ENCODE measurements around the gene IKZF3. TPM values are rescaled to one million over a fixed set of nuclear protein-coding genes. Genes with fewer than 3 reads are reported as not detected.

IKZF3 gene
- total RNA-seq, 1 experiment from 2014 or later = 0.22 TPM

DNA sequence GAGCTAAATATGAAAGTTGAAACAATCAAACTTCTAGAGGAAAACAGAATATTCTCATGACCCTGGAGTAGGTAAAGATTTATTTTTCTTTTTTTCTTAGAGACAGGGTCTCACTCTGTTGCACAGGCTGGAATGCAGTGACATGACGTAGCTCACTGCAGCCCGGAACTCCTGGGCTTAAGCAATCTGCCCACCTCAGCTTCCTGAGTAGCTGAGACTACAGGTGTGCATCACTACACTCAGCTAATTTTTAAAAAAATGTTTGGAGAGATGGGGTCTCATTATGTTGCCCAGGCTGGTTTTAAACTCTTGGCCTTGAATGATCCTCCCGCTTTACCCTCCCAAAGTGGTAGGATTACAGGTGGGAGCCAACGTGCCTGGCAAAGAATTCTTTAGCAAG is 15.5 kb downstream of the IKZF3 start:
- H3K4me1 ChIP-seq (ENCODE audit: insufficient read depth, low read length) = no peaks in the 10 kb centered on the region; the same call in 1 of the 2 replicates
- no peaks in the 10 kb centered on the region for H3K79me1 ChIP-seq (ENCODE audit: insufficient read depth, low read depth, low read length, poor library complexity, severe bottlenecking)
- no peak overlapping the region for H4K8ac ChIP-seq (replicated peaks; ENCODE audit: insufficient read length, low read depth, low read length)
- H3K79me2 ChIP-seq (ENCODE audit: insufficient read depth, low read length) = no peaks in the 10 kb centered on the region
- H2AFZ ChIP-seq (ENCODE audit: low read length) = no peak overlapping the region
- no peaks in the 10 kb centered on the region for H4K20me1 ChIP-seq (ENCODE audit: control insufficient read depth, insufficient read depth, insufficient read length)
- no peak overlapping the region for H2BK15ac ChIP-seq (ENCODE audit: low read depth, low read length)
- no peaks in the 10 kb centered on the region for H3K9me3 ChIP-seq (ENCODE audit: control insufficient read depth, low read depth, low read length)
- H3K9me3 Mint-ChIP-seq = no peaks in the 10 kb centered on the region
- H3K27me3 Mint-ChIP-seq (ENCODE audit: low read depth) = no peaks in the 10 kb centered on the region; the same call in 1 of the 2 replicates
- DNase-seq = no peak
- no peak overlapping the region for H3K9ac ChIP-seq (ENCODE audit: extremely low read depth, insufficient read length, low read length)
- H3K23ac ChIP-seq (ENCODE audit: insufficient read length, low read depth, low read length) = no peak overlapping the region
- no peak overlapping the region for H3K56ac ChIP-seq (ENCODE audit: insufficient read length, low read depth, low read length)
- H4K91ac ChIP-seq (ENCODE audit: insufficient read length, low read depth, low read length) = no peak overlapping the region
- H2BK5ac ChIP-seq (ENCODE audit: insufficient read length, low read length) = no peak overlapping the region
- H3K36me3 Mint-ChIP-seq (ENCODE audit: insufficient read depth in 1 of 3, low read depth in 3 of 3) = no peaks in the 10 kb centered on the region
- no peaks in the 10 kb centered on the region for H3K23me2 ChIP-seq (ENCODE audit: insufficient read length, low read depth, low read length, poor library complexity, severe bottlenecking)
- no CpG with 5 or more reads among the region's 4 CpGs for WGBS (ENCODE audit: extremely low coverage, insufficient read length, low lambda C conversion rate)
- H3K4me3 Mint-ChIP-seq = no peak overlapping the region
- no peak overlapping the region for H3K4me2 ChIP-seq (ENCODE audit: insufficient read depth, insufficient read length, low read length)
- TF ChIP-seq CTCF (conservative IDR thresholded peaks at IDR 0.05) = no peak
- no peaks in the 10 kb centered on the region for H3K27me3 ChIP-seq (ENCODE audit: insufficient read depth, low read length)
- H3K27ac Mint-ChIP-seq = no peak overlapping the region
- no peak overlapping the region for H3T11ph ChIP-seq (ENCODE audit: low read length)
- no peak overlapping the region for H3K18ac ChIP-seq (ENCODE audit: insufficient read length, low read depth, low read length)
- H2BK120ac ChIP-seq (ENCODE audit: low read depth, low read length, poor library complexity, severe bottlenecking) = no peak overlapping the region
- H2BK12ac ChIP-seq (ENCODE audit: insufficient read length, low read depth, low read length) = no peak overlapping the region
- H3K4me1 Mint-ChIP-seq = no peaks in the 10 kb centered on the region
- H4K5ac ChIP-seq (ENCODE audit: insufficient read length, low read depth, low read length) = no peak overlapping the region
- H2BK20ac ChIP-seq (ENCODE audit: low read depth, low read length, poor library complexity, severe bottlenecking) = no peak overlapping the region
- no peak overlapping the region for H3K14ac ChIP-seq (ENCODE audit: insufficient read depth, low read length)
- no peak overlapping the region for H3K27ac ChIP-seq (ENCODE audit: insufficient read length, low read depth, low read length)
- no peak overlapping the region for H3K4ac ChIP-seq (ENCODE audit: low read depth, low read length)
- H2AK5ac ChIP-seq (ENCODE audit: insufficient read length, low read length) = no peak overlapping the region

All from H9 (cell line).